NOMO-1 treated with dmso at 0.1 percent for 144 hours (cell line): ENCODE data around the gene SIRT6.
"Not testable (repeated sequence)": the region's sequence is repeated elsewhere in the genome, so short reads cannot be mapped to it uniquely, and the experiment has no call there.

Source experiments
- DNase-seq: peaks from one replicate; lab custom pipeline; 2025; ENCODE audit not compliant: unreplicated experiment; lab: John Stamatoyannopoulos, UW

SIRT6 gene

DNA sequence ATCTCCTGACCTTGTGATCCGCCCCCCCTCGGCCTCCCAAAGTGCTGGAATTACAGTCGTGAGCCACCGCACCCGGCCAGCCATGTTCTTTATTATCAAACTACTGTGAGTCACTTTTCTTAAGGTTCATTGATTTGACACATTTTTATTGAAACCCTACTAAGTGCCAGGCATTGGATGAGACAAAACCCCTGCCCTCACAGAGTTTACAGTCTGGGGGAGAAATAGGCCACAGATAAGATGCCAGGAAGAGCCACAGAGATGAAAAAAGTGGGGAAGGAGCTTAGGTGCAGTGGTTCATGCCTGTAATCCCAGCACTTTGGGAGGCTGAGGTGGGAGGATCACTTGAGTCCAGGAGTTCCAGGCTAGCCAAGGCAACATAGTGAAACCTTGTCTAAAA, 43.9 kb downstream of the SIRT6 start:
- DNase-seq = no peak

DNA sequence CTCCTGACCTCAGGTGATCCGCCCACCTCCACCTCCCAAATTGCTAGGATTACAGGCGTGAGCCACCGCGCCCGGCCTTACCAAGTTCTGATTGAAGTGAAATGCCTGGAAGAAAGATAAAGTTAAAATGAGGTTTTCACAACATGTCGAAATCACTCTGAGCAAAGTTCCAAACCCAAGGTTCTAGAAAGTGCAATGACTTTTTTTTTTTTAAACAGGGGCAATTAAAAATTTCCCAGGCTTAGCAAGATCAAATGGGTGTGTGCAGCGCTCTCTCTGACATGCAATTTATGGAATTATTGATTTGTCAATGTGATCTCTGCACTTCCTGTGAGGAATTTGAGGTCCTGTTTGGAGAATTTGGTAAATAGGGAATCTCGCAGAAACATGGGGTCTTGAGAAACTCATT, 45.7 kb downstream of the SIRT6 start:
- no peak for DNase-seq

DNA sequence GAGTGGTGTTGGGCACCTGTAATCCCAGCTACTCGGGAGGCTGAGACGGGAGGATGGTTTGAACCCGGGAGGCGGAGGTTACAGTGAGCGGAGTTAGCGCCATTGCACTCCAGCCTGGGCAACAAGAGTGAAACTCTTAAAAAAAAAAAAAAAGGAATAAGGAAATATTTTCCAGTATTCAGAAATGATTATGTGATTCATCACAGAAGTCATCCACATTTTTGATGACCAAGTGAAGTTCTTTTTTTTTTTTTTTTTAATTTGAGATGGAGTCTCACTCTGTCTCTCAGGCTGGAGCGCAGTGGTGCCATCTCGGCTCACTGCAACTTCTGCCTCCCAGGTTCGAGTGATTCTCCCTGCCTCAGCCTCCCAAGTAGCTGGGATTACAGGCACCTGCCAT, 47.0 kb downstream of the SIRT6 start:
- not testable (repeated sequence) for DNase-seq

- no peak for DNase-seq
Measured at GRCh38 chr19:4134351-4134750, 48.0 kb downstream of the SIRT6 start.

DNA sequence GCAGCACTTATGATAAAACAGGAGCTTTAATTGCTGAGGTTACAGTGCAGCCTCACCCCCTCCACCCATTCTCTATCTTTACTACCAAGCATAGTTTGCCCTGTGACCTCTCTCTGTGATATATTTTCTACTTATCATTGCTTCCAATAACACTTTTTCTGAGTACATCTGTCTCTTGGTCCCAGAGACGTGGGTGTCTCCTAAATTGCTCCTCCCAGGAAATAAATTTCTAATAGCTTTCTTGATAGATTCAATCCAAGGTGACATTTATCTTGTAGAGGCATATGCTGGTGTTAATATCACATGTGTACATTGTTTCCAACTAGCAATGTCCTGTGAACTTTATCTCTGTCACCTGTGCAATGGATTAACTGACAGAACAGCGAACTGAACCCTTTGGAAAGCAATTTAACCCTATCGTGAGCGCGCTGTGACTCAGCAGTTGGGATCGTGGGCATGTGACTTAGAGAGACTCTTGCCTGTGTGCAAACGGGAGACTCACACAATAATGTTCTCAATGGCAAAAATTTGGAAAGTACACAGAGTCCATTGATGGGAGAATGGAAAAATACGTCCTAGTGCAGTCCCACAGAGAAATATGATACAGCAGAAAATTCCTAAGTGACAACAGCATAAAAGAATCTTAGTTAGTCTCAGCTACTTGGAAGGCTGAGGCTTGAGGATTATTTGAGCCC, 51.5 kb downstream of the SIRT6 start:
- DNase-seq = no peak

- DNase-seq = not testable (repeated sequence)
Measured at GRCh38 chr19:4129050-4129449, 53.3 kb downstream of the SIRT6 start.

GRCh38 chr19:4127322-4127721, 55.0 kb downstream of the SIRT6 start:
- not testable (repeated sequence) for DNase-seq

- no peak for DNase-seq
Measured at GRCh38 chr19:4124638-4125037, 57.7 kb downstream of the SIRT6 start.
